CD14-positive monocyte (primary cell): ENCODE data around the gene TTPAL. TPM values are rescaled to one million over a fixed set of nuclear protein-coding genes. Genes with fewer than 3 reads are reported as not detected.

Experiments
- DNase-seq, 3 donors: peaks; one replicate each; pipeline ENCODE4 v3.0.0-alpha.2; 2011 to 2022
- H2AFZ ChIP-seq: 2 replicates; pipeline ENCODE4 v1.6.0; 2012; ENCODE audit warnings: mild to moderate bottlenecking, low read depth, low read length, inconsistent platforms; ENCODE audit not compliant: insufficient read depth, poor library complexity, severe bottlenecking
- H3K27ac ChIP-seq, 2 donors: 1 replicate in 1 of 2; 2 replicates in 1 of 2; pipeline ENCODE4 v1.5.1; 2012 to 2013; ENCODE audit warnings: low read length in 2 of 2, control low read depth in 1 of 2, inconsistent platforms in 1 of 2, low read depth in 1 of 2, mild to moderate bottlenecking in 1 of 2
- H3K27me3 ChIP-seq, 2 donors: one replicate each; pipeline versions ENCODE4 v1.6.0 to v1.6.1; 2011 to 2013; ENCODE audit warnings: low read length in 2 of 2; ENCODE audit not compliant: control insufficient read depth in 2 of 2, insufficient read depth in 2 of 2
- H3K36me3 ChIP-seq, 2 donors: replicated peaks in 1 of 2; 1 replicate in 1 of 2; 2 replicates in 1 of 2; pipeline versions ENCODE4 v1.5.1 to v1.6.1; 2012 to 2013; ENCODE audit warnings: low read length in 2 of 2, control low read depth in 1 of 2, inconsistent platforms in 1 of 2, mild to moderate bottlenecking in 1 of 2; ENCODE audit not compliant: insufficient read depth in 2 of 2, control insufficient read depth in 1 of 2
- H3K4me1 ChIP-seq, 2 donors: 1 replicate in 1 of 2; 2 replicates in 1 of 2; pipeline versions ENCODE4 v1.5.1 to v1.6.1; 2012 to 2013; ENCODE audit warnings: low read length in 2 of 2, control low read depth in 1 of 2, inconsistent platforms in 1 of 2, mild to moderate bottlenecking in 1 of 2, moderate library complexity in 1 of 2; ENCODE audit not compliant: insufficient read depth in 2 of 2, control insufficient read depth in 1 of 2
- H3K4me2 ChIP-seq: replicated peaks from 2 replicates; pipeline ENCODE3; 2012; ENCODE audit warnings: low read length, moderate library complexity, mild to moderate bottlenecking; ENCODE audit not compliant: poor library complexity, severe bottlenecking; ENCODE audit errors: extremely low read depth
- H3K4me3 ChIP-seq, 3 experiments: fragments of 200-600 bp in 1 of 3; sonication (generic) in 1 of 3; replicated peaks in 1 of 3; 1 replicate in 2 of 3; 2 replicates in 1 of 3; pipeline ENCODE4 v1.5.1; 2011 to 2013; ENCODE audit warnings: low read length in 3 of 3, mild to moderate bottlenecking in 3 of 3, control low read depth in 2 of 3, low read depth in 2 of 3, inconsistent platforms in 1 of 3, moderate library complexity in 1 of 3
- H3K79me2 ChIP-seq: 2 replicates; pipeline ENCODE4 v1.6.0; 2012; ENCODE audit warnings: mild to moderate bottlenecking, control low read depth, inconsistent platforms, low read length, moderate library complexity; ENCODE audit not compliant: insufficient read depth
- H3K9ac ChIP-seq: 2 replicates; pipeline ENCODE4 v1.6.0; 2017; ENCODE audit warnings: low read length, mild to moderate bottlenecking; ENCODE audit not compliant: insufficient read depth, poor library complexity, severe bottlenecking
- H3K9me3 ChIP-seq, 2 donors: replicated peaks in 1 of 2; 1 replicate in 1 of 2; 2 replicates in 1 of 2; pipeline versions ENCODE4 v1.5.1 to v1.6.1; 2012 to 2013; ENCODE audit warnings: low read length in 2 of 2, control low read depth in 1 of 2; ENCODE audit not compliant: control insufficient read depth in 1 of 2, insufficient read depth in 1 of 2
- H4K20me1 ChIP-seq: 2 replicates; pipeline ENCODE4 v1.6.0; 2012; ENCODE audit warnings: mild to moderate bottlenecking, low read length, control low read depth, moderate library complexity; ENCODE audit not compliant: insufficient read depth
- H3K27ac Mint-ChIP-seq, 7 donors: one replicate each; pipeline ENCODE4 v1.8.0; 2020; ENCODE audit warnings: mild to moderate bottlenecking in 7 of 7, mixed read lengths in 7 of 7, moderate library complexity in 6 of 7, inconsistent platforms in 2 of 7
- H3K27me3 Mint-ChIP-seq, 3 donors: one replicate each; pipeline ENCODE4 v1.8.0; 2021 to 2022; ENCODE audit warnings: low read depth in 3 of 3, mild to moderate bottlenecking in 3 of 3, mixed read lengths in 3 of 3, moderate library complexity in 3 of 3, inconsistent platforms in 1 of 3
- H3K36me3 Mint-ChIP-seq, 2 donors: one replicate each; pipeline ENCODE4 v1.8.0; 2020; ENCODE audit warnings: mixed read lengths in 2 of 2, inconsistent platforms in 1 of 2, mild to moderate bottlenecking in 1 of 2
- H3K4me1 Mint-ChIP-seq: one replicate; pipeline ENCODE4 v1.8.0; 2020; ENCODE audit warnings: mild to moderate bottlenecking, mixed read lengths
- H3K4me3 Mint-ChIP-seq, 2 donors: one replicate each; pipeline ENCODE4 v1.8.0; 2020; ENCODE audit warnings: mild to moderate bottlenecking in 2 of 2, mixed read lengths in 2 of 2, moderate library complexity in 1 of 2
- H3K9me3 Mint-ChIP-seq, 7 donors: one replicate each; pipeline ENCODE4 v1.8.0; 2020 to 2022; ENCODE audit warnings: mixed read lengths in 7 of 7, mild to moderate bottlenecking in 6 of 7, moderate library complexity in 6 of 7, inconsistent platforms in 2 of 7
- WGBS: methylation state at CpG from one replicate; pipeline ENCODE4 v1.1.5; 2013; ENCODE audit warnings: missing lambda C conversion rate; ENCODE audit not compliant: insufficient coverage; 5-methylcytosine and 5-hydroxymethylcytosine counted together
- intact Hi-C, 2 donors: fragments of 100-400 bp; cut with micrococcal nuclease; formaldehyde crosslinking; loops; one replicate each; pipeline versions ENCODE4 v1.15.0 to v1.15.1; 2023
- polyA plus RNA-seq, 3 donors: library from polyadenylated mRNA; depleted of rRNA in 1 of 3; unstranded in 2 of 3; stranded (reverse) in 1 of 3; fragments of 300-500 nt in 2 of 3; fragments of >200 nt in 1 of 3; fragmentation: Illumina TruSeq in 2 of 3; gene quantifications; 1 replicate in 2 of 3; 2 replicates in 1 of 3; pipeline ENCODE4 v1.2.3, GENCODE V29; 2012 to 2021
- TF ChIP-seq, protein P1 (sequence below): fragments of 200-600 bp; IDR thresholded peaks from one replicate; pipeline ENCODE4 v1.8.0; 2022; ENCODE audit warnings: antibody characterized with exemption, mild to moderate bottlenecking

TTPAL gene
- polyA plus RNA-seq, 3 donors = 1.5 to 4.9 (median 3.0) TPM

- no peak overlapping the region for H3K4me3 Mint-ChIP-seq
- TF ChIP-seq, protein P1, sequence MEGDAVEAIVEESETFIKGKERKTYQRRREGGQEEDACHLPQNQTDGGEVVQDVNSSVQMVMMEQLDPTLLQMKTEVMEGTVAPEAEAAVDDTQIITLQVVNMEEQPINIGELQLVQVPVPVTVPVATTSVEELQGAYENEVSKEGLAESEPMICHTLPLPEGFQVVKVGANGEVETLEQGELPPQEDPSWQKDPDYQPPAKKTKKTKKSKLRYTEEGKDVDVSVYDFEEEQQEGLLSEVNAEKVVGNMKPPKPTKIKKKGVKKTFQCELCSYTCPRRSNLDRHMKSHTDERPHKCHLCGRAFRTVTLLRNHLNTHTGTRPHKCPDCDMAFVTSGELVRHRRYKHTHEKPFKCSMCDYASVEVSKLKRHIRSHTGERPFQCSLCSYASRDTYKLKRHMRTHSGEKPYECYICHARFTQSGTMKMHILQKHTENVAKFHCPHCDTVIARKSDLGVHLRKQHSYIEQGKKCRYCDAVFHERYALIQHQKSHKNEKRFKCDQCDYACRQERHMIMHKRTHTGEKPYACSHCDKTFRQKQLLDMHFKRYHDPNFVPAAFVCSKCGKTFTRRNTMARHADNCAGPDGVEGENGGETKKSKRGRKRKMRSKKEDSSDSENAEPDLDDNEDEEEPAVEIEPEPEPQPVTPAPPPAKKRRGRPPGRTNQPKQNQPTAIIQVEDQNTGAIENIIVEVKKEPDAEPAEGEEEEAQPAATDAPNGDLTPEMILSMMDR = no peak
- Histone ChIP-seq H3K4me2 (no peak overlapping the region), H3K4me1 (no peaks in the 10 kb centered on the region), H3K27ac (no peak overlapping the region), H3K9ac (no peak overlapping the region), H4K20me1 (no peaks in the 10 kb centered on the region), H3K9me3 (no peaks in the 10 kb centered on the region), H2AFZ (no peak overlapping the region), H3K27me3 (no peaks in the 10 kb centered on the region), H3K79me2 (no peaks in the 10 kb centered on the region), H3K4me3 (no peak overlapping the region), H3K36me3 (no peaks in the 10 kb centered on the region)
- WGBS = no CpG with 5 or more reads among the region's 5 CpGs
- intact Hi-C loops = loop anchor here in 1 of 2 donors (10.0 kb wide), 1 partner anchor 79 kb away; no protein-coding TSS in a partner anchor
- no peak for DNase-seq
- no peak overlapping the region for H3K27ac Mint-ChIP-seq
- H3K36me3 Mint-ChIP-seq = no peaks in the 10 kb centered on the region
- no peaks in the 10 kb centered on the region for H3K4me1 Mint-ChIP-seq
- H3K27me3 Mint-ChIP-seq = peaks cover 0 to 2% (median 1%) of the 10 kb centered on the region in 3 donors
- H3K9me3 Mint-ChIP-seq = no peaks in the 10 kb centered on the region
These were observed 12.2 kb upstream of the TTPAL start for GRCh38 chr20:44463466-44463865.

- H3K36me3 Mint-ChIP-seq = no peaks in the 10 kb centered on the region
These were observed 11.2 kb upstream of the TTPAL start for GRCh38 chr20:44464514-44464913.

More at GRCh38 chr20:44464514-44464913, 11.2 kb upstream of the TTPAL start:
- Mint-ChIP-seq H3K9me3 (no peaks in the 10 kb centered on the region), H3K27ac (no peak overlapping the region), H3K4me1 (no peaks in the 10 kb centered on the region), H3K27me3 (peaks cover 0 to 2% (median under 1%) of the 10 kb centered on the region in 3 donors), H3K4me3 (no peak overlapping the region)
- Histone ChIP-seq H3K4me1 (no peaks in the 10 kb centered on the region), H3K36me3 (no peaks in the 10 kb centered on the region), H3K4me3 (no peak overlapping the region), H3K27ac (no peak overlapping the region), H3K9ac (no peak overlapping the region), H3K9me3 (no peaks in the 10 kb centered on the region), H3K4me2 (no peak overlapping the region), H4K20me1 (no peaks in the 10 kb centered on the region), H3K27me3 (no peaks in the 10 kb centered on the region), H3K79me2 (no peaks in the 10 kb centered on the region), H2AFZ (no peak overlapping the region)
- intact Hi-C loops = loop anchor here in 1 of 2 donors (10.0 kb wide), 1 partner anchor 80 kb away; no protein-coding TSS in a partner anchor
- no peak for DNase-seq
- 100% methylated on average over 2 of the region's 3 CpGs for WGBS
- TF ChIP-seq, protein P1 = no peak
